H1 (cell line): Measurements from ENCODE around the gene PDE2A.

ENCODE experiments used
- CTCF ChIP-seq, 3 experiments: IDR thresholded peaks; 1 replicate in 2 of 3; 2 replicates in 1 of 3; pipeline versions ENCODE4 v1.5.1 to v1.6.1; 2011; ENCODE audit warnings: low read length in 3 of 3, mild to moderate bottlenecking in 3 of 3, inconsistent platforms in 2 of 3, low read depth in 1 of 3, moderate library complexity in 1 of 3; ENCODE audit not compliant: insufficient read depth in 1 of 3; ENCODE audit errors: control extremely low read depth in 1 of 3
- EZH2 ChIP-seq: fragments of 200-600 bp; sonication (generic); IDR thresholded peaks from 2 replicates; pipeline ENCODE4 v1.7.1; 2012; ENCODE audit warnings: low read depth, mild to moderate bottlenecking, moderate library complexity, low read length, inconsistent platforms; ENCODE audit not compliant: severe bottlenecking
- POLR2A ChIP-seq, 2 experiments: IDR thresholded peaks; 1 replicate in 1 of 2; 2 replicates in 1 of 2; pipeline ENCODE4 v1.6.1; 2011; ENCODE audit warnings: low read depth in 2 of 2, low read length in 2 of 2, mild to moderate bottlenecking in 2 of 2; ENCODE audit errors: control extremely low read depth in 1 of 2
- POLR2AphosphoS5 ChIP-seq: IDR thresholded peaks from 2 replicates; pipeline ENCODE4 v1.6.1; 2011; ENCODE audit warnings: low read depth, low read length
- POU5F1 ChIP-seq: IDR thresholded peaks from 2 replicates; pipeline ENCODE4 v1.6.1; 2011; ENCODE audit warnings: low read depth, mild to moderate bottlenecking, low read length, moderate library complexity
- SIN3A ChIP-seq, 2 experiments: IDR thresholded peaks in 1 of 2; conservative IDR thresholded peaks in 1 of 2; 2 replicates each; pipeline ENCODE4 v1.6.1; 2011 to 2012; ENCODE audit warnings: low read length in 2 of 2, improper control_type of control experiment in 1 of 2, low read depth in 1 of 2, mild to moderate bottlenecking in 1 of 2
- ZNF274 ChIP-seq: IDR thresholded peaks from 2 replicates; pipeline ENCODE4 v1.7.0; 2012; ENCODE audit warnings: low read length, borderline replicate concordance; ENCODE audit errors: extremely low read depth

GRCh38 chr11:72704028-72704782 lies 30.0 kb upstream of the PDE2A start:
- no peak for TF ChIP-seq POLR2AphosphoS5
- no peak for TF ChIP-seq CTCF (IDR thresholded peaks at IDR 0.05; ENCODE audit: control extremely low read depth in 1 of 3, insufficient read depth in 1 of 3, low read depth in 1 of 3, low read length in 3 of 3)
- TF ChIP-seq POLR2A (IDR thresholded peaks at IDR 0.05; ENCODE audit: control extremely low read depth in 1 of 2, low read depth in 2 of 2, low read length in 2 of 2), result no peak
- no peak for TF ChIP-seq ZNF274
- TF ChIP-seq SIN3A (conservative IDR thresholded peaks at IDR 0.05 in 1 of 2, IDR thresholded peaks at IDR 0.05 in 1 of 2; ENCODE audit: low read depth in 1 of 2, low read length in 2 of 2), result peak in 1 of 2 experiments; percentile 53; a peak in 1 of 4 replicates
- TF ChIP-seq EZH2, result no peak
- no peak for TF ChIP-seq POU5F1
